GM03348 (cell line): ENCODE data around the gene ACSL5.
"Not testable (repeated sequence)": the region's sequence is repeated elsewhere in the genome, so short reads cannot be mapped to it uniquely, and the experiment has no call there.

ENCODE experiments used
- DNase-seq: peaks from one replicate; pipeline ENCODE4 v3.0.0; 2012; ENCODE audit warnings: low spot score

Gene ACSL5

GRCh38 chr10:112374724-112375541 lies 1.0 kb downstream of the ACSL5 start:
- no peak for DNase-seq

GRCh38 chr10:112375721-112376395 lies 1.9 kb downstream of the ACSL5 start:
- DNase-seq: peak; percentile 21

- DNase-seq: no peak
Measured at GRCh38 chr10:112376396-112376790, 2.5 kb downstream of the ACSL5 start.

- DNase-seq: not testable (repeated sequence)
Measured at GRCh38 chr10:112377116-112377515, 3.2 kb downstream of the ACSL5 start.

GRCh38 chr10:112379635-112380296 lies 5.8 kb downstream of the ACSL5 start:
- DNase-seq: no peak

- DNase-seq: no peak
Measured at GRCh38 chr10:112382515-112383235, 8.8 kb downstream of the ACSL5 start.

GRCh38 chr10:112383325-112383724 lies 9.4 kb downstream of the ACSL5 start:
- peak; percentile 41 for DNase-seq

- no peak for DNase-seq
Measured at GRCh38 chr10:112384141-112384540, 10.2 kb downstream of the ACSL5 start.

GRCh38 chr10:112385201-112385600 lies 11.3 kb downstream of the ACSL5 start:
- no peak for DNase-seq

- DNase-seq: not testable (repeated sequence)
Measured at GRCh38 chr10:112388056-112388455, 14.1 kb downstream of the ACSL5 start.

GRCh38 chr10:112388548-112388947 lies 14.6 kb downstream of the ACSL5 start:
- no peak for DNase-seq

- DNase-seq: peak; percentile 48
Measured at GRCh38 chr10:112389271-112389822, 15.4 kb downstream of the ACSL5 start.

- no peak for DNase-seq
Measured at GRCh38 chr10:112390125-112390703, 16.3 kb downstream of the ACSL5 start.

GRCh38 chr10:112393341-112393740 lies 19.4 kb downstream of the ACSL5 start:
- no peak for DNase-seq

- no peak for DNase-seq
Measured at GRCh38 chr10:112393827-112394226, 19.9 kb downstream of the ACSL5 start.

- no peak for DNase-seq
Measured at GRCh38 chr10:112394475-112394875, 20.6 kb downstream of the ACSL5 start.

- no peak for DNase-seq
Measured at GRCh38 chr10:112395809-112396530, 22.1 kb downstream of the ACSL5 start.

- no peak for DNase-seq
Measured at GRCh38 chr10:112397592-112397991, 23.7 kb downstream of the ACSL5 start.

- DNase-seq: no peak
Measured at GRCh38 chr10:112402917-112403316, 29.0 kb downstream of the ACSL5 start.

- no peak for DNase-seq
Measured at GRCh38 chr10:112404617-112405016, 30.7 kb downstream of the ACSL5 start.

GRCh38 chr10:112406806-112407205 lies 32.9 kb downstream of the ACSL5 start:
- DNase-seq: not testable (repeated sequence)
